ENCODE results near the gene PRDM9. TPM values are rescaled to one million over a fixed set of nuclear protein-coding genes. Genes with fewer than 3 reads are reported as not detected.

Gene PRDM9
- total RNA-seq, 1 donor from 2014 or later, result not detected

GRCh38 chr5:23528677-23529076 lies 21.3 kb downstream of the PRDM9 start:
- TF ChIP-seq, protein P1, sequence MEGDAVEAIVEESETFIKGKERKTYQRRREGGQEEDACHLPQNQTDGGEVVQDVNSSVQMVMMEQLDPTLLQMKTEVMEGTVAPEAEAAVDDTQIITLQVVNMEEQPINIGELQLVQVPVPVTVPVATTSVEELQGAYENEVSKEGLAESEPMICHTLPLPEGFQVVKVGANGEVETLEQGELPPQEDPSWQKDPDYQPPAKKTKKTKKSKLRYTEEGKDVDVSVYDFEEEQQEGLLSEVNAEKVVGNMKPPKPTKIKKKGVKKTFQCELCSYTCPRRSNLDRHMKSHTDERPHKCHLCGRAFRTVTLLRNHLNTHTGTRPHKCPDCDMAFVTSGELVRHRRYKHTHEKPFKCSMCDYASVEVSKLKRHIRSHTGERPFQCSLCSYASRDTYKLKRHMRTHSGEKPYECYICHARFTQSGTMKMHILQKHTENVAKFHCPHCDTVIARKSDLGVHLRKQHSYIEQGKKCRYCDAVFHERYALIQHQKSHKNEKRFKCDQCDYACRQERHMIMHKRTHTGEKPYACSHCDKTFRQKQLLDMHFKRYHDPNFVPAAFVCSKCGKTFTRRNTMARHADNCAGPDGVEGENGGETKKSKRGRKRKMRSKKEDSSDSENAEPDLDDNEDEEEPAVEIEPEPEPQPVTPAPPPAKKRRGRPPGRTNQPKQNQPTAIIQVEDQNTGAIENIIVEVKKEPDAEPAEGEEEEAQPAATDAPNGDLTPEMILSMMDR (IDR thresholded peaks at IDR 0.05; ENCODE audit: borderline replicate concordance), result no peak
- H3K27ac ChIP-seq (replicated peaks), result no peak overlapping the region
- DNase-seq, result no peak
- no peak overlapping the region for H3K4me3 ChIP-seq
- no peaks in the 10 kb centered on the region for H3K27me3 ChIP-seq (ENCODE audit: low read depth)
- no peaks in the 10 kb centered on the region for H3K36me3 ChIP-seq
- no peaks in the 10 kb centered on the region for H3K4me1 ChIP-seq
- intact Hi-C loops (cut with micrococcal nuclease), result no loop called here
- H3K9me3 ChIP-seq (replicated peaks), result peaks cover 6% of the 10 kb centered on the region

- intact Hi-C loops (cut with micrococcal nuclease), result no loop called here
- TF ChIP-seq, protein P1 (IDR thresholded peaks at IDR 0.05; ENCODE audit: borderline replicate concordance), result no peak
- Histone ChIP-seq H3K9me3 (replicated peaks) (peaks cover 6% of the 10 kb centered on the region), H3K27ac (replicated peaks) (no peak overlapping the region), H3K4me1 (no peaks in the 10 kb centered on the region), H3K4me3 (no peak overlapping the region), H3K27me3 (ENCODE audit: low read depth) (no peaks in the 10 kb centered on the region), H3K36me3 (no peaks in the 10 kb centered on the region)
- no peak for DNase-seq
Observed at GRCh38 chr5:23530571-23530970, 23.2 kb downstream of the PRDM9 start.

GRCh38 chr5:23571059-23571458 lies 63.6 kb downstream of the PRDM9 start:
- H3K4me3 ChIP-seq, result no peak overlapping the region
- H3K4me1 ChIP-seq, result no peaks in the 10 kb centered on the region
- TF ChIP-seq, protein P1 (IDR thresholded peaks at IDR 0.05; ENCODE audit: borderline replicate concordance), result no peak
- no peaks in the 10 kb centered on the region for H3K36me3 ChIP-seq
- no peak overlapping the region for H3K27ac ChIP-seq (replicated peaks)
- H3K27me3 ChIP-seq (ENCODE audit: low read depth), result no peaks in the 10 kb centered on the region
- H3K9me3 ChIP-seq (replicated peaks), result peaks cover 10% of the 10 kb centered on the region
- intact Hi-C loops (cut with micrococcal nuclease), result no loop called here
- no peak for DNase-seq

Measured in left ventricle myocardium inferior (tissue), 1 donor.